SU-DHL-6 (cell line): ENCODE measurements around the gene FRY.

Experiments used
- H2AFZ ChIP-seq: fragments of 200-600 bp; sonication (generic); 2 replicates; pipeline ENCODE4 v1.6.1; 2014; ENCODE audit warnings: low read depth, mild to moderate bottlenecking, moderate library complexity, mixed read lengths, antibody characterized with exemption, low read length; ENCODE audit not compliant: severe bottlenecking
- H3F3A ChIP-seq: fragments of 200-600 bp; shearing (Covaris generic); 2 replicates; pipeline ENCODE4 v1.6.0; 2016; ENCODE audit warnings: antibody characterized with exemption, mild to moderate bottlenecking; ENCODE audit not compliant: insufficient read depth
- H3K27ac ChIP-seq: fragments of 200-600 bp; sonication (generic); 2 replicates; pipeline ENCODE4 v1.5.1; 2016; ENCODE audit warnings: low read depth, mild to moderate bottlenecking, low read length, moderate library complexity, mixed read lengths
- H3K27me3 ChIP-seq: fragments of 200-600 bp; sonication (generic), shearing (Covaris generic); 2 replicates; pipeline ENCODE4 v1.6.0; 2014; ENCODE audit warnings: mild to moderate bottlenecking, low read length
- H3K36me3 ChIP-seq: fragments of 200-600 bp; sonication (generic); 2 replicates; pipeline ENCODE4 v1.6.1; 2014; ENCODE audit warnings: mild to moderate bottlenecking, low read length, mixed read lengths
- H3K4me2 ChIP-seq: fragments of 300-600, 200-600 bp; shearing (Covaris generic), sonication (generic); 2 replicates; pipeline ENCODE4 v1.6.0; 2014; ENCODE audit warnings: low read length, low read depth, mild to moderate bottlenecking; ENCODE audit not compliant: poor library complexity, severe bottlenecking
- H3K4me3 ChIP-seq: fragments of 200-600 bp; sonication (generic); 2 replicates; pipeline ENCODE4 v1.5.1; 2014; ENCODE audit warnings: antibody characterized with exemption, low read length, mild to moderate bottlenecking, mixed read lengths; ENCODE audit not compliant: insufficient read depth, poor library complexity, severe bottlenecking
- H3K79me2 ChIP-seq: fragments of 200-600 bp; sonication (generic); 2 replicates; pipeline ENCODE4 v1.6.1; 2014; ENCODE audit warnings: mild to moderate bottlenecking, low read length, moderate library complexity; ENCODE audit not compliant: insufficient read depth
- H3K9ac ChIP-seq: fragments of 200-600 bp; sonication (generic); 2 replicates; pipeline ENCODE4 v1.7.0; 2014; ENCODE audit warnings: mild to moderate bottlenecking, low read length
- H3K9me2 ChIP-seq: fragments of 200-600 bp; sonication (generic); replicated peaks from 2 replicates; pipeline ENCODE4 v1.6.1; 2014; ENCODE audit warnings: low read length; ENCODE audit not compliant: insufficient read depth
- H3K9me3 ChIP-seq: fragments of 200-600 bp; sonication (generic); 2 replicates; pipeline ENCODE4 v1.6.1; 2014; ENCODE audit warnings: low read length, mixed read lengths; ENCODE audit not compliant: insufficient read depth
- H4K20me1 ChIP-seq: fragments of 200-600 bp; sonication (generic); 2 replicates; pipeline ENCODE4 v1.6.1; 2014; ENCODE audit warnings: low read depth, mild to moderate bottlenecking, antibody characterized with exemption, low read length, moderate library complexity, mixed read lengths
- CTCF ChIP-seq: fragments of 200-600 bp; sonication (generic); IDR thresholded peaks from one replicate; pipeline ENCODE4 v1.5.1; 2017; ENCODE audit warnings: antibody characterized with exemption, mild to moderate bottlenecking, low read length, moderate library complexity; ENCODE audit not compliant: insufficient read depth, poor library complexity, severe bottlenecking
- EZH2phosphoT487 ChIP-seq: fragments of 200-600 bp; sonication (generic), shearing (Covaris generic); conservative IDR thresholded peaks from 2 replicates; pipeline ENCODE4 v1.6.1; 2018; ENCODE audit warnings: mild to moderate bottlenecking, antibody characterized with exemption, low read length, moderate library complexity, mixed read lengths

Gene FRY

GRCh38 chr13:32237681-32238080, 206.1 kb downstream of the FRY start:
- no peak overlapping the region for H2AFZ ChIP-seq
- no peaks in the 10 kb centered on the region for H3K79me2 ChIP-seq
- H3K27ac ChIP-seq: no peak overlapping the region
- no peak overlapping the region for H3K9ac ChIP-seq
- H3K27me3 ChIP-seq: no peaks in the 10 kb centered on the region
- H3K9me2 ChIP-seq: no peaks in the 10 kb centered on the region
- no peaks in the 10 kb centered on the region for H3F3A ChIP-seq
- H3K9me3 ChIP-seq: no peaks in the 10 kb centered on the region
- H4K20me1 ChIP-seq: no peaks in the 10 kb centered on the region
- H3K4me3 ChIP-seq: no peak overlapping the region
- H3K4me2 ChIP-seq: no peak overlapping the region
- no peak for TF ChIP-seq EZH2phosphoT487
- TF ChIP-seq CTCF: no peak
- no peaks in the 10 kb centered on the region for H3K36me3 ChIP-seq

- no peak overlapping the region for H3K4me2 ChIP-seq
- no peaks in the 10 kb centered on the region for H3K79me2 ChIP-seq
- no peak overlapping the region for H3K27ac ChIP-seq
- no peak overlapping the region for H3K4me3 ChIP-seq
- no peaks in the 10 kb centered on the region for H3K9me3 ChIP-seq
- TF ChIP-seq EZH2phosphoT487 (no peak), CTCF (no peak)
- no peaks in the 10 kb centered on the region for H3K27me3 ChIP-seq
- no peaks in the 10 kb centered on the region for H4K20me1 ChIP-seq
- no peaks in the 10 kb centered on the region for H3K9me2 ChIP-seq
- no peaks in the 10 kb centered on the region for H3F3A ChIP-seq
- no peaks in the 10 kb centered on the region for H3K36me3 ChIP-seq
- no peak overlapping the region for H2AFZ ChIP-seq
- H3K9ac ChIP-seq: no peak overlapping the region
These were observed 212.1 kb downstream of the FRY start for GRCh38 chr13:32243695-32244094.

GRCh38 chr13:32245555-32245954, 214.0 kb downstream of the FRY start:
- Histone ChIP-seq H3K27ac (no peak overlapping the region), H3K4me2 (no peak overlapping the region), H3K9ac (no peak overlapping the region), H3K9me2 (no peaks in the 10 kb centered on the region), H3K36me3 (no peaks in the 10 kb centered on the region), H3K4me3 (no peak overlapping the region), H4K20me1 (no peaks in the 10 kb centered on the region), H3F3A (no peaks in the 10 kb centered on the region), H2AFZ (no peak overlapping the region), H3K79me2 (no peaks in the 10 kb centered on the region), H3K27me3 (no peaks in the 10 kb centered on the region), H3K9me3 (no peaks in the 10 kb centered on the region)
- TF ChIP-seq CTCF: no peak
- no peak for TF ChIP-seq EZH2phosphoT487

GRCh38 chr13:32246468-32246867, 214.9 kb downstream of the FRY start:
- H2AFZ ChIP-seq: no peak overlapping the region
- no peaks in the 10 kb centered on the region for H3K79me2 ChIP-seq
- H3K9me3 ChIP-seq: no peaks in the 10 kb centered on the region
- TF ChIP-seq CTCF: peak; percentile 38
- TF ChIP-seq EZH2phosphoT487: no peak
- H4K20me1 ChIP-seq: no peaks in the 10 kb centered on the region
- H3F3A ChIP-seq: no peaks in the 10 kb centered on the region
- no peaks in the 10 kb centered on the region for H3K27me3 ChIP-seq
- H3K9me2 ChIP-seq: no peaks in the 10 kb centered on the region
- no peak overlapping the region for H3K27ac ChIP-seq
- H3K4me2 ChIP-seq: no peak overlapping the region
- H3K4me3 ChIP-seq: no peak overlapping the region
- H3K9ac ChIP-seq: no peak overlapping the region
- no peaks in the 10 kb centered on the region for H3K36me3 ChIP-seq
